ENCODE results near the gene PPIF. TPM values are rescaled to one million over a fixed set of nuclear protein-coding genes. Genes with fewer than 3 reads are reported as not detected.
A peak's percentile ranks its signal among the peaks of the same experiment; 100 is the strongest.

The PPIF gene
- total and polyA plus RNA-seq, 2 of the 13 experiments (the other 11 are each of a cell fraction or from before 2014, with no cell fraction given), result 147 to 157 TPM

- TF ChIP-seq, protein P1, sequence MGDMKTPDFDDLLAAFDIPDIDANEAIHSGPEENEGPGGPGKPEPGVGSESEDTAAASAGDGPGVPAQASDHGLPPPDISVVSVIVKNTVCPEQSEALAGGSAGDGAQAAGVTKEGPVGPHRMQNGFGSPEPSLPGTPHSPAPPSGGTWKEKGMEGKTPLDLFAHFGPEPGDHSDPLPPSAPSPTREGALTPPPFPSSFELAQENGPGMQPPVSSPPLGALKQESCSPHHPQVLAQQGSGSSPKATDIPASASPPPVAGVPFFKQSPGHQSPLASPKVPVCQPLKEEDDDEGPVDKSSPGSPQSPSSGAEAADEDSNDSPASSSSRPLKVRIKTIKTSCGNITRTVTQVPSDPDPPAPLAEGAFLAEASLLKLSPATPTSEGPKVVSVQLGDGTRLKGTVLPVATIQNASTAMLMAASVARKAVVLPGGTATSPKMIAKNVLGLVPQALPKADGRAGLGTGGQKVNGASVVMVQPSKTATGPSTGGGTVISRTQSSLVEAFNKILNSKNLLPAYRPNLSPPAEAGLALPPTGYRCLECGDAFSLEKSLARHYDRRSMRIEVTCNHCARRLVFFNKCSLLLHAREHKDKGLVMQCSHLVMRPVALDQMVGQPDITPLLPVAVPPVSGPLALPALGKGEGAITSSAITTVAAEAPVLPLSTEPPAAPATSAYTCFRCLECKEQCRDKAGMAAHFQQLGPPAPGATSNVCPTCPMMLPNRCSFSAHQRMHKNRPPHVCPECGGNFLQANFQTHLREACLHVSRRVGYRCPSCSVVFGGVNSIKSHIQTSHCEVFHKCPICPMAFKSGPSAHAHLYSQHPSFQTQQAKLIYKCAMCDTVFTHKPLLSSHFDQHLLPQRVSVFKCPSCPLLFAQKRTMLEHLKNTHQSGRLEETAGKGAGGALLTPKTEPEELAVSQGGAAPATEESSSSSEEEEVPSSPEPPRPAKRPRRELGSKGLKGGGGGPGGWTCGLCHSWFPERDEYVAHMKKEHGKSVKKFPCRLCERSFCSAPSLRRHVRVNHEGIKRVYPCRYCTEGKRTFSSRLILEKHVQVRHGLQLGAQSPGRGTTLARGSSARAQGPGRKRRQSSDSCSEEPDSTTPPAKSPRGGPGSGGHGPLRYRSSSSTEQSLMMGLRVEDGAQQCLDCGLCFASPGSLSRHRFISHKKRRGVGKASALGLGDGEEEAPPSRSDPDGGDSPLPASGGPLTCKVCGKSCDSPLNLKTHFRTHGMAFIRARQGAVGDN (CRISPR knock-in tag; IDR thresholded peaks at IDR 0.05), result no peak
- TF ChIP-seq JDP2 (CRISPR knock-in tag; IDR thresholded peaks at IDR 0.05; ENCODE audit: borderline replicate concordance) (no peak), ZFY (CRISPR knock-in tag; IDR thresholded peaks at IDR 0.05) (peak; percentile 84), KLF6 (CRISPR knock-in tag; IDR thresholded peaks at IDR 0.05) (0 out of 2 replicates have a peak, but pooled peaks have one; percentile 12), TFAP4 (IDR thresholded peaks at IDR 0.05; ENCODE audit: borderline replicate concordance, low read depth) (peak; percentile 52; the same call in 1 of the 2 replicates), ZNF616 (CRISPR knock-in tag; IDR thresholded peaks at IDR 0.05; ENCODE audit: low read depth) (no peak), PAWR (CRISPR knock-in tag; IDR thresholded peaks at IDR 0.05; ENCODE audit: borderline replicate concordance) (no peak), NFE2L1 (CRISPR knock-in tag; IDR thresholded peaks at IDR 0.05; ENCODE audit: borderline replicate concordance) (no peak), SATB2 (CRISPR knock-in tag; IDR thresholded peaks at IDR 0.05) (peak; percentile 34; the same call in 1 of the 2 replicates), HES4 (CRISPR knock-in tag; IDR thresholded peaks at IDR 0.05; ENCODE audit: borderline replicate concordance) (peak; percentile 68; the same call in 1 of the 2 replicates), TSC22D2 (CRISPR knock-in tag; IDR thresholded peaks at IDR 0.05; ENCODE audit: borderline replicate concordance) (no peak), ZNF296 (CRISPR knock-in tag; conservative IDR thresholded peaks at IDR 0.05) (no peak), ZNF770 (CRISPR knock-in tag; IDR thresholded peaks at IDR 0.05) (peak; percentile 55), ELF3 (CRISPR knock-in tag; IDR thresholded peaks at IDR 0.05) (peak; percentile 18; the same call in 1 of the 2 replicates), RORA (CRISPR knock-in tag; IDR thresholded peaks at IDR 0.05) (0 out of 2 replicates have a peak, but pooled peaks have one; percentile 22), DNMT3B (CRISPR knock-in tag; conservative IDR thresholded peaks at IDR 0.05) (no peak), ZSCAN25 (CRISPR knock-in tag; IDR thresholded peaks at IDR 0.05) (peak; percentile 29; the same call in 1 of the 2 replicates)
- TF ChIP-seq, protein P2, sequence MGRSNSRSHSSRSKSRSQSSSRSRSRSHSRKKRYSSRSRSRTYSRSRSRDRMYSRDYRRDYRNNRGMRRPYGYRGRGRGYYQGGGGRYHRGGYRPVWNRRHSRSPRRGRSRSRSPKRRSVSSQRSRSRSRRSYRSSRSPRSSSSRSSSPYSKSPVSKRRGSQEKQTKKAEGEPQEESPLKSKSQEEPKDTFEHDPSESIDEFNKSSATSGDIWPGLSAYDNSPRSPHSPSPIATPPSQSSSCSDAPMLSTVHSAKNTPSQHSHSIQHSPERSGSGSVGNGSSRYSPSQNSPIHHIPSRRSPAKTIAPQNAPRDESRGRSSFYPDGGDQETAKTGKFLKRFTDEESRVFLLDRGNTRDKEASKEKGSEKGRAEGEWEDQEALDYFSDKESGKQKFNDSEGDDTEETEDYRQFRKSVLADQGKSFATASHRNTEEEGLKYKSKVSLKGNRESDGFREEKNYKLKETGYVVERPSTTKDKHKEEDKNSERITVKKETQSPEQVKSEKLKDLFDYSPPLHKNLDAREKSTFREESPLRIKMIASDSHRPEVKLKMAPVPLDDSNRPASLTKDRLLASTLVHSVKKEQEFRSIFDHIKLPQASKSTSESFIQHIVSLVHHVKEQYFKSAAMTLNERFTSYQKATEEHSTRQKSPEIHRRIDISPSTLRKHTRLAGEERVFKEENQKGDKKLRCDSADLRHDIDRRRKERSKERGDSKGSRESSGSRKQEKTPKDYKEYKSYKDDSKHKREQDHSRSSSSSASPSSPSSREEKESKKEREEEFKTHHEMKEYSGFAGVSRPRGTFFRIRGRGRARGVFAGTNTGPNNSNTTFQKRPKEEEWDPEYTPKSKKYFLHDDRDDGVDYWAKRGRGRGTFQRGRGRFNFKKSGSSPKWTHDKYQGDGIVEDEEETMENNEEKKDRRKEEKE (IDR thresholded peaks at IDR 0.05), result no peak
- TF ChIP-seq, protein P3, sequence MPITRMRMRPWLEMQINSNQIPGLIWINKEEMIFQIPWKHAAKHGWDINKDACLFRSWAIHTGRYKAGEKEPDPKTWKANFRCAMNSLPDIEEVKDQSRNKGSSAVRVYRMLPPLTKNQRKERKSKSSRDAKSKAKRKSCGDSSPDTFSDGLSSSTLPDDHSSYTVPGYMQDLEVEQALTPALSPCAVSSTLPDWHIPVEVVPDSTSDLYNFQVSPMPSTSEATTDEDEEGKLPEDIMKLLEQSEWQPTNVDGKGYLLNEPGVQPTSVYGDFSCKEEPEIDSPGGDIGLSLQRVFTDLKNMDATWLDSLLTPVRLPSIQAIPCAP (CRISPR knock-in tag; IDR thresholded peaks at IDR 0.05; ENCODE audit: low read depth), result no peak
These were observed at the start of gene PPIF (continued) for GRCh38 chr10:79347226-79347893.

Measured in HepG2 (cell line).